Hepatocyte (in vitro differentiated cells): Measurements from ENCODE around the gene SH3BGRL3. TPM values are rescaled to one million over a fixed set of nuclear protein-coding genes. Genes with fewer than 3 reads are reported as not detected.

Source experiments
- DNase-seq: peaks from one replicate; pipeline ENCODE4 v3.0.0-alpha.2; 2016; ENCODE audit warnings: low spot score
- H2AFZ ChIP-seq: fragments of 200-600 bp; sonication (generic); 2 replicates; pipeline ENCODE4 v1.6.0; 2016; ENCODE audit warnings: antibody characterized with exemption, mild to moderate bottlenecking
- H3K27ac ChIP-seq: fragments of 200-600 bp; sonication (generic); 2 replicates; pipeline ENCODE4 v1.5.1; 2016; ENCODE audit warnings: mild to moderate bottlenecking
- H3K27me3 ChIP-seq: fragments of 200-600 bp; sonication (generic); 2 replicates; pipeline ENCODE4 v1.6.1; 2016
- H3K36me3 ChIP-seq: fragments of 200-600 bp; sonication (generic); replicated peaks from 2 replicates; pipeline ENCODE4 v1.5.1; 2016; ENCODE audit warnings: low read depth; ENCODE audit not compliant: insufficient read depth
- H3K4me1 ChIP-seq: fragments of 200-600 bp; sonication (generic); 2 replicates; pipeline ENCODE4 v1.5.1; 2016; ENCODE audit warnings: mild to moderate bottlenecking, moderate library complexity; ENCODE audit not compliant: insufficient read depth
- H3K4me2 ChIP-seq: fragments of 200-600 bp; sonication (generic); 2 replicates; pipeline ENCODE4 v1.6.0; 2016
- H3K4me3 ChIP-seq: fragments of 200-600 bp; sonication (generic); 2 replicates; pipeline ENCODE4 v1.5.1; 2016; ENCODE audit warnings: mild to moderate bottlenecking
- H3K79me2 ChIP-seq: fragments of 200-600 bp; sonication (generic); 2 replicates; pipeline ENCODE4 v1.6.0; 2017; ENCODE audit warnings: mild to moderate bottlenecking
- H3K9me2 ChIP-seq: fragments of 200-600 bp; sonication (generic); replicated peaks from 2 replicates; pipeline ENCODE4 v1.6.0; 2017; ENCODE audit warnings: mild to moderate bottlenecking; ENCODE audit not compliant: insufficient read depth
- H3K9me3 ChIP-seq: fragments of 200-600 bp; sonication (generic); 2 replicates; pipeline ENCODE4 v1.5.1; 2016; ENCODE audit warnings: low read depth, mild to moderate bottlenecking
- H4K20me1 ChIP-seq: fragments of 200-600 bp; sonication (generic); 2 replicates; pipeline ENCODE4 v1.6.0; 2016; ENCODE audit warnings: mild to moderate bottlenecking; ENCODE audit not compliant: insufficient read depth, poor library complexity, severe bottlenecking
- EZH2 ChIP-seq: fragments of 200-600 bp; sonication (generic); IDR thresholded peaks from 2 replicates; pipeline ENCODE4 v1.6.1; 2016; ENCODE audit warnings: antibody characterized with exemption, mild to moderate bottlenecking, borderline replicate concordance
- EZH2phosphoT487 ChIP-seq: fragments of 200-600 bp; sonication (generic); IDR thresholded peaks from one replicate; pipeline ENCODE4 v1.6.1; 2018; ENCODE audit warnings: antibody characterized with exemption, mild to moderate bottlenecking, low read depth, moderate library complexity; ENCODE audit not compliant: unreplicated experiment, severe bottlenecking
- WGBS: methylation state at CpG from one replicate; pipeline ENCODE4 v1.1.6; 2016; ENCODE audit warnings: low lambda C conversion rate; ENCODE audit errors: missing lambda C conversion rate; 5-methylcytosine and 5-hydroxymethylcytosine counted together
- polyA plus RNA-seq: library from polyadenylated mRNA; unstranded; fragments of >200 nt; fragmentation: Nextera tagmentation; extraction: Ambion mirVana; gene quantifications from 2 replicates; pipeline ENCODE4 v1.2.1, GENCODE V29; 2016
- total RNA-seq: library from RNA; depleted of rRNA; stranded (reverse); fragments of >200 nt; gene quantifications from 2 replicates; pipeline ENCODE4 v1.2.3, GENCODE V29; 2014
- TF ChIP-seq, protein P1 (sequence below): fragments of 200-600 bp; sonication (generic); IDR thresholded peaks from 2 replicates; pipeline ENCODE4 v1.5.1; 2016; ENCODE audit warnings: antibody characterized with exemption, mild to moderate bottlenecking; ENCODE audit not compliant: poor library complexity

The SH3BGRL3 gene
- total and polyA plus RNA-seq, 2 experiments from 2014 or later: 35.9 to 420 TPM

DNA sequence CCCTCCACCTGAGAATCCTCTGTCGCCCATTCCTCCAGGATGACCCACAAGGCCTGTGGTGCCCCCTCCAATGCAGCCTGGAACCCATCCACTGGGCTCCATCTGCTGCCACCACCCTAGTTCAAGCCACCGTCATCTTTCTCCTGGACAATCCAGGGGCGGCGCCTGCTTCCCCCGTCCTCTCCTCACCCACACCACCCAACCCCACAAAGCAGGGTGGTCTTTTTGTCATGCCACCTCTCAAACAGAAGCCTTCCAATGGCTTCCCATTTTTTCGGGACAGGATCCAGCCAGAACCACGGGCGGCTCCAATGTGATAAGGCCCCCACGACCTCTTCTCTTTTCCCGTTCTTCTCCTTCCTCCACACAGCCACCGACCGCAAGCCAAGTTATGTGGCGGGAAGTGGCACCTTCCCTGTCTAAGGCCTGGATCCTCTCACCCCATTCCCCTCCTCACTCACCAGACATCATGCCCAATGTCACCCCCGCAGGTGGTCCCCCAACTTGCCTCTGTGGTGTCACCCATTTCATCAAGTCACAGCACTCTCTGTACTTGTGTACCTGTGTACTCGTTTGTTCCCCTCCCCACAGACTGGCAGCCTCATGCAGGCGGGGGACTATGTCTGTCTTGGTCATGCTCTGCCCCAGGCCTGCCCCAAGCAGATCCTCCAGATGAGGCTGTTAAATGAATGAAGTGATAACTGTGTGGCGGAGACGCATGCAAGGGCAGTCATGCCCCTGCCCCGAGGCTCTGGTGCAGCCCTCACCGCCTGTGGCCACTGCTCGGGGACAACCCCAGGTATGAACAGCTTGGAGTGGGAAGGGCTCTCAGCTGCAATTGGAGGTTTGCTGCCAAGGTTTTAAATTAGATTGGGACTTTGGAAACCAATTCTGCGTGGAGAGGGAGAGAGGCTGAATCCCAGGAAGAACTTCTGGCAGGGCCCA is 15.6 kb downstream of the SH3BGRL3 start:
- Histone ChIP-seq H3K79me2 (no peaks in the 10 kb centered on the region), H3K27me3 (no peaks in the 10 kb centered on the region), H3K4me3 (no peak overlapping the region), H3K9me2 (no peaks in the 10 kb centered on the region), H4K20me1 (no peaks in the 10 kb centered on the region), H2AFZ (no peak overlapping the region), H3K36me3 (no peaks in the 10 kb centered on the region), H3K27ac (no peak overlapping the region), H3K9me3 (no peaks in the 10 kb centered on the region), H3K4me1 (no peaks in the 10 kb centered on the region), H3K4me2 (no peak overlapping the region)
- DNase-seq: no peak
- WGBS: 97% methylated on average over 20 of the region's 22 CpGs
- TF ChIP-seq EZH2 (no peak), EZH2phosphoT487 (no peak)
- TF ChIP-seq, protein P1, sequence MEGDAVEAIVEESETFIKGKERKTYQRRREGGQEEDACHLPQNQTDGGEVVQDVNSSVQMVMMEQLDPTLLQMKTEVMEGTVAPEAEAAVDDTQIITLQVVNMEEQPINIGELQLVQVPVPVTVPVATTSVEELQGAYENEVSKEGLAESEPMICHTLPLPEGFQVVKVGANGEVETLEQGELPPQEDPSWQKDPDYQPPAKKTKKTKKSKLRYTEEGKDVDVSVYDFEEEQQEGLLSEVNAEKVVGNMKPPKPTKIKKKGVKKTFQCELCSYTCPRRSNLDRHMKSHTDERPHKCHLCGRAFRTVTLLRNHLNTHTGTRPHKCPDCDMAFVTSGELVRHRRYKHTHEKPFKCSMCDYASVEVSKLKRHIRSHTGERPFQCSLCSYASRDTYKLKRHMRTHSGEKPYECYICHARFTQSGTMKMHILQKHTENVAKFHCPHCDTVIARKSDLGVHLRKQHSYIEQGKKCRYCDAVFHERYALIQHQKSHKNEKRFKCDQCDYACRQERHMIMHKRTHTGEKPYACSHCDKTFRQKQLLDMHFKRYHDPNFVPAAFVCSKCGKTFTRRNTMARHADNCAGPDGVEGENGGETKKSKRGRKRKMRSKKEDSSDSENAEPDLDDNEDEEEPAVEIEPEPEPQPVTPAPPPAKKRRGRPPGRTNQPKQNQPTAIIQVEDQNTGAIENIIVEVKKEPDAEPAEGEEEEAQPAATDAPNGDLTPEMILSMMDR: no peak

DNA sequence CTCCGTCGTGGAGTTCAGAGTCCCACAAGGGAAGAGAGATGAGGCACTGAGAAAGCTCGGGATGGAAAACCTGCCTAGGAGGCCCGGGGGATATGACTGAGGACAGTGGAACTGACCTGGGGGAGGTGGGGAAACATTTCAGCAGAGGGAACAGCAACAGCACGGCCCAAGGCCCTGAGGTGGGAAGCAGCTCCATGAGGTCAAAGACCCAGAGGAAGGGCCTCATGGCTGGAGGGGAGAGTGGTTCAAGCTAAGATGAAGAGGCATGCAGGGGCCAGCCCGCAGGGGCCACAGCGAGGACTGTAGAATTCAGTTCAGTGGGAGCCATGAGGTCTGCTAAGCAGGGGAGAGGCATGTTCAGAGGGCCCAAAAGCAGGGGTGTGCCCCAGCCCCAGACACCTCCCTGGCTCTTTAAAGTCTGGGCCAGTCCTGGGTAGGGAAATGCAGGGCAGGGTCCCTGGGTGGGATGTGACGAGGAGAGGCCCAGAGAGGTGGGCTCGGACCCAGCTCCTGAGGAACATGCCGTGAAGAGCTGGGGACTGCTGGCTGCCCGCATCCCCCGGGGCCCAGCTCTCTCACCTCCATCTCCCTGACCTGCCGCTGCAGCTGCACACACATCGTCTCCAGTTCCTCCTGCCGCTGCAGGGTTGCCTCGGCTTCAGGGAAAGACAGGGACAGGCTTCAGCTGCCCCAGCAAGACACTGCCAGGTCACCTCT is 16.6 kb downstream of the SH3BGRL3 start:
- Histone ChIP-seq H3K79me2 (no peaks in the 10 kb centered on the region), H3K4me3 (no peak overlapping the region), H3K27me3 (no peaks in the 10 kb centered on the region), H2AFZ (no peak overlapping the region), H3K27ac (no peak overlapping the region), H3K4me1 (no peaks in the 10 kb centered on the region), H4K20me1 (no peaks in the 10 kb centered on the region), H3K9me2 (no peaks in the 10 kb centered on the region), H3K36me3 (no peaks in the 10 kb centered on the region), H3K4me2 (no peak overlapping the region), H3K9me3 (no peaks in the 10 kb centered on the region)
- 88% methylated on average over 14 of the region's 16 CpGs for WGBS
- DNase-seq: no peak
- TF ChIP-seq, protein P1: no peak
- no peak for TF ChIP-seq EZH2phosphoT487
- TF ChIP-seq EZH2: no peak

DNA sequence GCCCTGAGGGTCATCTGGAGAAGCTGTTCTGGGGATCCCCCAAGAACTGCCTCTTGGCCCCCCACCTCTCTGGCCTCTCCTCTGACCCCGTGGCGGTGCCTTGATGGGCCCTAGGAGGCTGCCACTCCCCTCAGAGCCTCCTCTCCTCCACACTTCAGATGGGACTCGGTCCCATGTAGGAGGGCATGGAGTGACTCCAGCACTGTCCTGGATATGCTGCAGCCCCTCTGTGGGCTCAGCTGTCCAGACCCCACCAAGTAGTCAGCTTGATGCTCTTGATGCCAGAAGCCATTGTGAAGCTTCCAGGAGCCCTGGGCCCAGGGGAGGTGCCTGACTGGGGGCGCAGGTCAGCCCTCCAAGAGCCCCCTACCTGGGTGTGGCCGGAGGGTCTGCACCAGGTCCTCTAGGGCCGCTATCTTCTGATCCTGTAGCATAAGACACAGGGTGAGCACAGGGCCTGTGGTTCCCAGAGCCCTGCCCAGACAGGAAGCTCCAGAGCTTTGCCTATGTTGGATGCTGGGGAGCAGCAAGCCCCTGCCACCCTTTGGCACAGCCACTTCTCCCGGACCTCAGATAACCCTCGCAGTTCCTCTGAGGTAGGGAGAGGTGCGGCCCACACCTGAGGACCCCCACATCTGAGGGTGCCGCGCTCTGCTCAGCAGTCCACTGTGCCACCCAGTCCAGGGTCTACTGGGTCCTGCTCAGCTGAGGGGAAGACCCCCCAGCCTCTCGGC is 17.3 kb downstream of the SH3BGRL3 start:
- no peaks in the 10 kb centered on the region for H3K9me2 ChIP-seq
- H4K20me1 ChIP-seq: no peaks in the 10 kb centered on the region
- no peak overlapping the region for H2AFZ ChIP-seq
- H3K4me1 ChIP-seq: no peaks in the 10 kb centered on the region
- no peak overlapping the region for H3K27ac ChIP-seq
- H3K36me3 ChIP-seq: no peaks in the 10 kb centered on the region
- no peak overlapping the region for H3K4me2 ChIP-seq
- H3K79me2 ChIP-seq: no peaks in the 10 kb centered on the region
- no peaks in the 10 kb centered on the region for H3K9me3 ChIP-seq
- H3K27me3 ChIP-seq: no peaks in the 10 kb centered on the region
- H3K4me3 ChIP-seq: no peak overlapping the region
- TF ChIP-seq EZH2phosphoT487 (no peak), EZH2 (no peak)
- TF ChIP-seq, protein P1: no peak
- no peak for DNase-seq
- WGBS: 96% methylated on average over 11 of the region's 12 CpGs
